ENCODE results near the gene FXYD6. TPM values are rescaled to one million over a fixed set of nuclear protein-coding genes. Genes with fewer than 3 reads are reported as not detected.

The FXYD6 gene
- total RNA-seq, 2 experiments from 2014 or later: not detected

DNA sequence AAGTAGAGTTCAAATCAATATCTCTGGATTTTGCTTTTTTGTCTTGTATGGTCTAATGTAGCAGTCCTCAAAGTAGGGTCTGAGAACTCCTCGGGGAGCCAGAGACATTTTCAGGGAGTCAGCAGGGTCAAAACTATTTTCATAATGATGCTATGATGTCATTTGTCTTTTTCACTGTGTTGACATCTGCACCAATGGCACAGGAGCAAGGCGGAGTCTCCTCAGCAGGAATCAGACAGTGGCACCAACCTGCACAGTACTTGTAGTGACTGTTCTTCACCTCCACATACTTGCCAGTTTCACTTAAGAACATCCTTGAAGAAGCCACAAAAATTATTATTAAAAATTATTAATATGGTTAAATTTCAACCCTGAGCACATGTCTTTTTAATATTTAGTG lies 14.9 kb upstream of the FXYD6 start:
- H3K4me1 Mint-ChIP-seq (ENCODE audit: low read depth): no peaks in the 10 kb centered on the region
- H3K36me3 Mint-ChIP-seq (ENCODE audit: low read depth): no peaks in the 10 kb centered on the region
- intact Hi-C loops (cut with micrococcal nuclease): no loop called here

DNA sequence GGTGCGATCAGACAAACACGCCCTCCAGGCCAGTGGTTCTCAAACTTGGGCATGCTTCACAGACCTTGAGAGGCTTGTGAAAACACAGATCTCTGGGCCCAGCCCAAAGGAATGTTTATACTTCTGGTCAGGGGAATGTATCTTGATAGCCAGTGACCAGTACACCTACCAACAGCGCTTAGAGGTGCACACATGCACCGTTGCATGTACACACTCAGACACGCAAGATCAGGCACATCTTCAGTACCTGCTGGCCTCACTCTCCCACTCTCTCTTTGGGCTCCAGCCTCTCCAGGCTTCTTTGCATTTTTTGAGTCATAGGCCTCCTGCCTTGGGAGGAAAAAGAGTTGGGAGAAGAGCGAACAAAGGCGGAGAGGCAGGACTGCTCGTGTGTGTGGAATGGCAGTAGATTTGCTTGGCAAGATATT lies 11.7 kb upstream of the FXYD6 start:
- TF ChIP-seq, protein P1, sequence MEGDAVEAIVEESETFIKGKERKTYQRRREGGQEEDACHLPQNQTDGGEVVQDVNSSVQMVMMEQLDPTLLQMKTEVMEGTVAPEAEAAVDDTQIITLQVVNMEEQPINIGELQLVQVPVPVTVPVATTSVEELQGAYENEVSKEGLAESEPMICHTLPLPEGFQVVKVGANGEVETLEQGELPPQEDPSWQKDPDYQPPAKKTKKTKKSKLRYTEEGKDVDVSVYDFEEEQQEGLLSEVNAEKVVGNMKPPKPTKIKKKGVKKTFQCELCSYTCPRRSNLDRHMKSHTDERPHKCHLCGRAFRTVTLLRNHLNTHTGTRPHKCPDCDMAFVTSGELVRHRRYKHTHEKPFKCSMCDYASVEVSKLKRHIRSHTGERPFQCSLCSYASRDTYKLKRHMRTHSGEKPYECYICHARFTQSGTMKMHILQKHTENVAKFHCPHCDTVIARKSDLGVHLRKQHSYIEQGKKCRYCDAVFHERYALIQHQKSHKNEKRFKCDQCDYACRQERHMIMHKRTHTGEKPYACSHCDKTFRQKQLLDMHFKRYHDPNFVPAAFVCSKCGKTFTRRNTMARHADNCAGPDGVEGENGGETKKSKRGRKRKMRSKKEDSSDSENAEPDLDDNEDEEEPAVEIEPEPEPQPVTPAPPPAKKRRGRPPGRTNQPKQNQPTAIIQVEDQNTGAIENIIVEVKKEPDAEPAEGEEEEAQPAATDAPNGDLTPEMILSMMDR (IDR thresholded peaks at IDR 0.05): no peak
- ATAC-seq: no peak
- DNase-seq: no peak
- no peaks in the 10 kb centered on the region for H3K36me3 Mint-ChIP-seq (ENCODE audit: low read depth)
- H3K27ac Mint-ChIP-seq: no peak overlapping the region
- H3K9me3 Mint-ChIP-seq: peaks cover 6% of the 10 kb centered on the region
- no peaks in the 10 kb centered on the region for H3K27me3 Mint-ChIP-seq
- H3K4me1 Mint-ChIP-seq (ENCODE audit: low read depth): no peaks in the 10 kb centered on the region
- ChIA-PET POLR2A (no interaction called here), CTCF (interaction anchor here (0.8 to 1.1 kb wide), 4 partner anchors 9 to 165 kb away, joined by 3 to 4 read pairs (median 3); no protein-coding TSS in a partner anchor)
- no peak overlapping the region for H3K4me3 Mint-ChIP-seq
- intact Hi-C loops (cut with micrococcal nuclease): no loop called here

More for the DNA sequence above, 14.9 kb upstream of the FXYD6 start:
- Mint-ChIP-seq H3K27ac (no peak overlapping the region), H3K4me3 (no peak overlapping the region), H3K27me3 (no peaks in the 10 kb centered on the region), H3K9me3 (peaks cover 6% of the 10 kb centered on the region)
- DNase-seq (no peak), ATAC-seq (no peak)
- POLR2A ChIA-PET: no interaction called here
- CTCF ChIA-PET: interaction anchor here (0.8 to 1.9 kb wide), 4 partner anchors 13 to 162 kb away, joined by 3 to 9 read pairs (median 4); no protein-coding TSS in a partner anchor
- TF ChIP-seq, protein P1 (IDR thresholded peaks at IDR 0.05): no peak

DNA sequence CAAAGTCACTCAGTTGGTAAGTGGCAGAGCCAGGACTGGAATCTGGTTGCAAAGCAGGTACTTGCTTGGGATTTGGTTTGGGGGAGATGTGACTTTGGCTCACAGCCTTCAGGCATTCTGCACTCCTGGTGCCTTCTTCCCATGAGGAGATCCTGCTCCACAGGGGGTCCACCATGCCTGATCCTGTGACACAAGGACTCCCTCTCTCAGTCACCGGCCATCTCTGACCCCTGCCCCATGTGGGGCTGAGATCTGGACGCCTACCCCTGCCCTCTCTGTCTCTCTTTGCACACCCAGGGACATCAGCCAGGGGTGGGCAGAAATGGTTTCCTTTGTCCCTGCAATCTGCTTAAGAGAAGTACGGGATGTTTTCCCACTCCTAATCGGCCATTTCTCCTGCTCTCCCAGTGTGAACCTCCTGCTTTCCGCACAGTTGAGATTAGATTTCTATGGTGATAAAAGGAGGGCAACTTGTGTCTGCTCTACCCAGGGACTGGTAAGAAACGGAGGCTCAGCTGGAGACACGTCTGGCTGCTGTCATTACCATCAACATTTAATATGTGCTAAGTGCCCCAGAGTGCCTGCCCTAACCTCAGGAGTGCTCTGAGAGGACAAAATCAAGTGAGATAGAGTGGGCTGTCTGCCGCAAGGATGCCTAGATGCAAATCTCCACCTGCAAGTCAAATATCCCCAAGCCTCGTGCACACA lies 11.1 kb upstream of the FXYD6 start:
- POLR2A ChIA-PET: no interaction called here
- ATAC-seq: no peak
- H3K36me3 Mint-ChIP-seq (ENCODE audit: low read depth): no peaks in the 10 kb centered on the region

DNA sequence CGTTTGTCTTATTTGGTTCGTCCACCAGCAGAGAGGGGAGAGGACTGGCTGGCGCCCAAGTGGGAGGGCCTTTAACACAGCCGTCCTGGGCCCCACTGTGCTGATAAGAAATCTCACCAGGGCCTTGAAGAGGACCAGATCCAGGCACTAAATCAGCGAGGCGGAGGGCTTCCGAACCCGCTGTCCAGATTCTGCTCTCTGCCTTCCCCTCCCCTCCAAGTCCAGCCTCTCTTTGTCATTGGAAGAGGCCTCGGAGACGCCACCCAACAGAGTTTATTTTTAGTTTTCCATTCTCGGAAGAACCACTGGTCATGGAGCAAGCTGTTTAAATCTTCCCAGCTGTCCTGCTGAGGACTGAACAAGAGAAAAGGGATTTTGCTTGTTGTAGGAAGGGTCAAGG lies 9.3 kb upstream of the FXYD6 start:
- CTCF ChIA-PET: interaction anchor here (1.0 to 2.1 kb wide), 3 partner anchors 12 to 61 kb away, joined by 4 to 5 read pairs (median 4); no protein-coding TSS in a partner anchor
- Mint-ChIP-seq H3K27me3 (no peaks in the 10 kb centered on the region), H3K9me3 (no peaks in the 10 kb centered on the region), H3K4me3 (no peak overlapping the region), H3K36me3 (ENCODE audit: low read depth) (no peaks in the 10 kb centered on the region), H3K27ac (no peak overlapping the region), H3K4me1 (ENCODE audit: low read depth) (no peaks in the 10 kb centered on the region)
- no peak for DNase-seq
- ATAC-seq: no peak
- intact Hi-C loops (cut with micrococcal nuclease): no loop called here
- POLR2A ChIA-PET: no interaction called here
- TF ChIP-seq, protein P1 (IDR thresholded peaks at IDR 0.05): no peak

More for the DNA sequence above, 11.1 kb upstream of the FXYD6 start:
- Mint-ChIP-seq H3K4me3 (no peak overlapping the region), H3K27me3 (no peaks in the 10 kb centered on the region), H3K4me1 (ENCODE audit: low read depth) (no peaks in the 10 kb centered on the region), H3K9me3 (peaks cover under 1% of the 10 kb centered on the region), H3K27ac (no peak overlapping the region)
- no peak for DNase-seq
- intact Hi-C loops (cut with micrococcal nuclease): no loop called here
- TF ChIP-seq, protein P1 (IDR thresholded peaks at IDR 0.05): no peak
- CTCF ChIA-PET: no interaction called here

DNA sequence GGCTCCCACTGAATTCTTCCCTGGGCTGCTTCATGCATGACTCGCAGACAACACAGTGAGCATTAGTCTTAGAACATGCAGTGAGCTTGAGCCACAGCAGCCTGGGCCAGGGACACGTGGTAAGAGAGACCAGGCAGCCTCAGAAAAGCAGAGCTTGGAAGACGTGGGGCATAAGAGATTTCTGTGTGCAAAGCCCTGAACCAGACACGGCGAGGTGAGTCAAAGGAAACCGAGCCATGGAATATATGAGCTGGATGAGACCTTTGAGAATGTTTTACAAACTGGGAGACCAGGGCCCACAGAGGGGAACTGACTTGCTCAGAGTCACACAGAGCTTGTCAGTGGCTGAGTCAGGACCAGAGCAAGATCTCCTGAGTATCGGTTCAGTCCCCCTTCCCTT lies 8.5 kb upstream of the FXYD6 start:
- intact Hi-C loops (cut with micrococcal nuclease): no loop called here
- H3K4me3 Mint-ChIP-seq: no peak overlapping the region
- POLR2A ChIA-PET: no interaction called here
- no peaks in the 10 kb centered on the region for H3K4me1 Mint-ChIP-seq (ENCODE audit: low read depth)
- no peak overlapping the region for H3K27ac Mint-ChIP-seq
- DNase-seq (no peak), ATAC-seq (peak; percentile 56)
- H3K27me3 Mint-ChIP-seq: peaks cover 2% of the 10 kb centered on the region
- no peaks in the 10 kb centered on the region for H3K9me3 Mint-ChIP-seq
- H3K36me3 Mint-ChIP-seq (ENCODE audit: low read depth): no peaks in the 10 kb centered on the region
- CTCF ChIA-PET: interaction anchor here (1.0 to 2.1 kb wide), 4 partner anchors 12 to 62 kb away, joined by 3 to 5 read pairs (median 4); no protein-coding TSS in a partner anchor
- TF ChIP-seq, protein P1 (IDR thresholded peaks at IDR 0.05): no peak

Measured in activated CD8-positive, alpha-beta T cell treated with anti-CD3 and anti-CD28 coated beads for 36 hours (primary cell).